ENCODE results near the gene SPATA16. TPM values are rescaled to one million over a fixed set of nuclear protein-coding genes. Genes with fewer than 3 reads are reported as not detected.

SPATA16 gene
- total and polyA plus RNA-seq, 8 donors: not detected

- no peaks in the 10 kb centered on the region for H3K4me1 ChIP-seq
- no peak for DNase-seq
Measured at GRCh38 chr3:173006006-173006405, 135.0 kb downstream of the SPATA16 start.

DNA sequence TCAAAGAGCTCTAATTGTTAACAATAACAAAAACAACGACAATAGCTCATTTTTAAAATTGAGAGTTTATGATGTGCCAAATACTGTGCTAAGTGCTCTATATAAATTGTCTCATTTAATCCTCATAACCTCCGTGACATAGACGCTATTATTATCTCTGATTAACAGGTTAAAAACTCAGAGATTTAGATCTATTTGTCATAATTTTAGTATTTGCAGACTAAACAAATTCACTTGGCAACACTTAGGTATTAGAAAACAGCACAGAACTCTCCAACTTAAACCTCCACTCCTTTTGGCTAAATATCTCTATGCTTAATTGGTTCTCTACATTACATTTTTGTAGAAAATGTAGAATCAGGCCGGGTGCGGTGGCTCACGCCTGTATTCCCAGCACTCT is 136.4 kb downstream of the SPATA16 start:
- TF ChIP-seq, protein P1, sequence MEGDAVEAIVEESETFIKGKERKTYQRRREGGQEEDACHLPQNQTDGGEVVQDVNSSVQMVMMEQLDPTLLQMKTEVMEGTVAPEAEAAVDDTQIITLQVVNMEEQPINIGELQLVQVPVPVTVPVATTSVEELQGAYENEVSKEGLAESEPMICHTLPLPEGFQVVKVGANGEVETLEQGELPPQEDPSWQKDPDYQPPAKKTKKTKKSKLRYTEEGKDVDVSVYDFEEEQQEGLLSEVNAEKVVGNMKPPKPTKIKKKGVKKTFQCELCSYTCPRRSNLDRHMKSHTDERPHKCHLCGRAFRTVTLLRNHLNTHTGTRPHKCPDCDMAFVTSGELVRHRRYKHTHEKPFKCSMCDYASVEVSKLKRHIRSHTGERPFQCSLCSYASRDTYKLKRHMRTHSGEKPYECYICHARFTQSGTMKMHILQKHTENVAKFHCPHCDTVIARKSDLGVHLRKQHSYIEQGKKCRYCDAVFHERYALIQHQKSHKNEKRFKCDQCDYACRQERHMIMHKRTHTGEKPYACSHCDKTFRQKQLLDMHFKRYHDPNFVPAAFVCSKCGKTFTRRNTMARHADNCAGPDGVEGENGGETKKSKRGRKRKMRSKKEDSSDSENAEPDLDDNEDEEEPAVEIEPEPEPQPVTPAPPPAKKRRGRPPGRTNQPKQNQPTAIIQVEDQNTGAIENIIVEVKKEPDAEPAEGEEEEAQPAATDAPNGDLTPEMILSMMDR (IDR thresholded peaks at IDR 0.05): no peak
- Histone ChIP-seq H3K9me3 (no peaks in the 10 kb centered on the region), H3K27ac (no peak overlapping the region), H3K4me3 (no peak overlapping the region), H3K27me3 (no peaks in the 10 kb centered on the region), H3K4me1 (no peaks in the 10 kb centered on the region), H3K36me3 (no peaks in the 10 kb centered on the region)
- no peak for DNase-seq
- ATAC-seq: no peak
- intact Hi-C loops (cut with DNase I): no loop called here

More at GRCh38 chr3:173006006-173006405, 135.0 kb downstream of the SPATA16 start:
- ATAC-seq: no peak
- H3K27ac ChIP-seq: no peak overlapping the region
- TF ChIP-seq, protein P1 (IDR thresholded peaks at IDR 0.05): no peak
- no peaks in the 10 kb centered on the region for H3K9me3 ChIP-seq
- no peaks in the 10 kb centered on the region for H3K36me3 ChIP-seq
- no peaks in the 10 kb centered on the region for H3K27me3 ChIP-seq
- intact Hi-C loops (cut with DNase I): no loop called here
- no peak overlapping the region for H3K4me3 ChIP-seq

DNA sequence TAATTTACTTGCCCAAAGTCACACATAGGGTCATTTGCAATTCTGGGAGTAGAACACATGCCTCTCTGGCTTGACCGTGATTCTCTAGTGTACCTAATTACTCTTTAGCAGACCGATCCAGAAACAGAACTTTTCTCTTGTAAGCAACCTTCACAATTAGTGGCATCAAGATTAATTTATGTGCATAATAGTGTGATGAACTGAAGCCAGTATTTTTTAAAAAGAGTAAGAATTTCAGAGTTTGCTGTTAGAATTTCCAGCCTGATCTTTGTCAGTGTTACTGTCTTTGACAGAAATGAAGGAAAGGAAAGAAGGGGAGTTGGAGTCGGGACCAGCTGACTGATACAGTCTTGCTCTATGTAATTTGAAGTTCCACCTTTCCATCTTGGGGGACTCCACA is 137.1 kb downstream of the SPATA16 start:
- no peak for ATAC-seq

DNA sequence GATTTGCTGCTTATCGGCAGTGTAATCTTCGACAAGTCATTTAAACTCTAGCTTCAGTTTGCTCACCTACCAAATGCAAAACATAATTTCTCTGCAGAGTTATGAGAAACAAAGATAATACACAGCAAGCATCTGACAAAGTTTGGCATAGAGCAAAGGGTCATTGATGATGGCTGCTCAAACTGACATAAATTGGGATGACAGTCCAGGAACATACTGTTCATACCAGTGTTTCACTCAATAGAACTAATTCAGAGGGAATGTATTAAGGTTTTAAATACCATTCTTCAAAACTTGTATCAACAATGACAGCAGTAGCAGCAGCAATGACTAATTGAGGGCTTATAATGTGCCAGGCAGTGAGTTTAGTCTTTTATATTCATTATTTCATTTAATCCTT is 137.6 kb downstream of the SPATA16 start:
- H3K36me3 ChIP-seq: no peaks in the 10 kb centered on the region
- TF ChIP-seq, protein P1 (IDR thresholded peaks at IDR 0.05): no peak

More for the DNA sequence above, 137.1 kb downstream of the SPATA16 start:
- Histone ChIP-seq H3K36me3 (no peaks in the 10 kb centered on the region), H3K27me3 (no peaks in the 10 kb centered on the region), H3K4me1 (no peaks in the 10 kb centered on the region), H3K27ac (no peak overlapping the region), H3K4me3 (no peak overlapping the region), H3K9me3 (no peaks in the 10 kb centered on the region)
- no peak for DNase-seq
- intact Hi-C loops (cut with DNase I): no loop called here
- TF ChIP-seq, protein P1 (IDR thresholded peaks at IDR 0.05): no peak

GRCh38 chr3:173001622-173002021 is 139.4 kb downstream of the SPATA16 start:
- intact Hi-C loops (cut with DNase I): no loop called here
- TF ChIP-seq, protein P1 (IDR thresholded peaks at IDR 0.05): no peak
- H3K9me3 ChIP-seq: no peaks in the 10 kb centered on the region
- no peak overlapping the region for H3K27ac ChIP-seq
- no peaks in the 10 kb centered on the region for H3K36me3 ChIP-seq
- ATAC-seq (no peak), DNase-seq (no peak)
- no peaks in the 10 kb centered on the region for H3K4me1 ChIP-seq
- no peak overlapping the region for H3K4me3 ChIP-seq
- no peaks in the 10 kb centered on the region for H3K27me3 ChIP-seq

More for the DNA sequence above, 137.6 kb downstream of the SPATA16 start:
- H3K27me3 ChIP-seq: no peaks in the 10 kb centered on the region
- intact Hi-C loops (cut with DNase I): no loop called here
- DNase-seq (no peak), ATAC-seq (no peak)
- H3K27ac ChIP-seq: no peak overlapping the region
- H3K9me3 ChIP-seq: no peaks in the 10 kb centered on the region
- no peak overlapping the region for H3K4me3 ChIP-seq
- no peaks in the 10 kb centered on the region for H3K4me1 ChIP-seq
